HCT116 (cell line): ENCODE results near the gene ATP1B3. TPM values are rescaled to one million over a fixed set of nuclear protein-coding genes. Genes with fewer than 3 reads are reported as not detected.

Experiments
- ATAC-seq: fragments of 200-7000 bp; cut with Tn5 transposase; 2 replicates; pipeline ENCODE4 v1.9.1; 2020; ENCODE audit warnings: mild to moderate bottlenecking, moderate library complexity
- BruUV-seq: library from RNA; stranded (reverse); fragments of 400-500 nt; replicated peaks from 2 replicates; lab custom pipeline; 2021; lab: Mats Ljungman, UMichigan
- CTCF ChIA-PET: fragments of 300-600 bp; sonication (Branson Sonifier 250); formaldehyde crosslinking; loops from one replicate; lab custom pipeline; 2021; ENCODE audit warnings: antibody characterized with exemption; lab: Charles Lee
- POLR2A ChIA-PET: fragments of 300-600, 350-600 bp; sonication (Branson Sonifier 250); formaldehyde crosslinking; loops from one replicate; lab custom pipeline; 2021; ENCODE audit warnings: antibody characterized with exemption; lab: Charles Lee
- RAD21 ChIA-PET, 2 experiments: fragments of 300-600 bp; sonication (Branson Sonifier 250); formaldehyde crosslinking; loops; one replicate each; lab custom pipeline; 2023; ENCODE audit warnings: low total read pairs in 2 of 2; ENCODE audit not compliant: uncharacterized antibody in 2 of 2, unreplicated experiment in 2 of 2, low non-redundant PET in 1 of 2; lab: Charles Lee
- DNase-seq: peaks from one replicate; pipeline ENCODE4 v3.0.0-alpha.2; 2010; ENCODE audit warnings: low read depth, low spot score
- H2AFZ ChIP-seq: fragments of 200-600 bp; shearing (Covaris generic), sonication (generic); 2 replicates; pipeline ENCODE4 v1.6.1; 2017; ENCODE audit warnings: low read depth, mixed run types, mixed read lengths, antibody characterized with exemption, low read length; ENCODE audit not compliant: poor library complexity, severe bottlenecking
- H3K27ac ChIP-seq: 2 replicates; pipeline ENCODE4 v1.5.1; 2012; ENCODE audit warnings: low read depth, low read length
- H3K27me3 ChIP-seq: fragments of 200-600 bp; sonication (generic); 2 replicates; pipeline ENCODE4 v1.6.1; 2016; ENCODE audit warnings: mixed run types, low read length, mixed read lengths; ENCODE audit not compliant: insufficient read depth
- H3K36me3 ChIP-seq, 2 experiments: fragments of 200-500 bp in 1 of 2; fragments of 200-600 bp in 1 of 2; sonication (Bioruptor generic) in 1 of 2; sonication (generic) in 1 of 2; 2 replicates each; pipeline versions ENCODE4 v1.5.1 to v1.6.1; 2014 to 2016; ENCODE audit warnings: low read length in 2 of 2, inconsistent platforms in 1 of 2, mixed read lengths in 1 of 2, mixed run types in 1 of 2; ENCODE audit not compliant: insufficient read depth in 2 of 2, control insufficient read depth in 1 of 2
- H3K4me1 ChIP-seq, 2 experiments: fragments of 200-600 bp in 1 of 2; sonication (generic) in 1 of 2; 2 replicates each; pipeline versions ENCODE4 v1.5.1 to v1.6.1; 2012 to 2017; ENCODE audit warnings: low read length in 2 of 2, inconsistent platforms in 1 of 2, mild to moderate bottlenecking in 1 of 2, mixed read lengths in 1 of 2, mixed run types in 1 of 2, moderate library complexity in 1 of 2; ENCODE audit not compliant: insufficient read depth in 2 of 2, control insufficient read depth in 1 of 2
- H3K4me2 ChIP-seq: fragments of 200-600 bp; sonication (generic); 2 replicates; pipeline ENCODE4 v1.6.1; 2017; ENCODE audit warnings: mixed run types, low read length, mixed read lengths
- H3K4me3 ChIP-seq, 2 experiments: fragments of 200-600 bp in 1 of 2; sonication (generic) in 1 of 2; replicated peaks in 1 of 2; 2 replicates each; pipeline ENCODE4 v1.5.1; 2011 to 2016; ENCODE audit warnings: low read length in 2 of 2, control low read depth in 1 of 2, low read depth in 1 of 2, mild to moderate bottlenecking in 1 of 2, mixed read lengths in 1 of 2, mixed run types in 1 of 2
- H3K79me2 ChIP-seq: fragments of 200-600 bp; sonication (generic); 2 replicates; pipeline ENCODE4 v1.6.1; 2017; ENCODE audit warnings: mild to moderate bottlenecking, mixed run types, low read length, moderate library complexity, mixed read lengths; ENCODE audit not compliant: insufficient read depth
- H3K9ac ChIP-seq: fragments of 200-600 bp; sonication (generic); 2 replicates; pipeline ENCODE4 v1.6.1; 2016; ENCODE audit warnings: low read length, mixed read lengths
- H3K9me2 ChIP-seq: fragments of 200-600 bp; sonication (generic), shearing (Covaris generic); 2 replicates; pipeline ENCODE4 v1.6.1; 2017; ENCODE audit warnings: mixed run types, mild to moderate bottlenecking, moderate library complexity; ENCODE audit not compliant: insufficient read depth
- H3K9me3 ChIP-seq, 2 experiments: fragments of 200-500 bp in 1 of 2; fragments of 200-600 bp in 1 of 2; sonication (Bioruptor generic) in 1 of 2; sonication (generic) in 1 of 2; 2 replicates each; pipeline ENCODE4 v1.6.1; 2014 to 2017; ENCODE audit warnings: low read length in 2 of 2, mixed read lengths in 2 of 2, inconsistent platforms in 1 of 2, low read depth in 1 of 2, mild to moderate bottlenecking in 1 of 2, mixed run types in 1 of 2, moderate library complexity in 1 of 2; ENCODE audit not compliant: control insufficient read depth in 1 of 2, insufficient read depth in 1 of 2
- H4K20me1 ChIP-seq: fragments of 200-600 bp; sonication (generic), shearing (Covaris generic); 2 replicates; pipeline ENCODE4 v1.6.1; 2017; ENCODE audit warnings: mixed run types, mild to moderate bottlenecking, moderate library complexity; ENCODE audit not compliant: insufficient read depth
- CBX3 ChIP-seq: IDR thresholded peaks from 2 replicates; pipeline ENCODE4 v1.6.1; 2012; ENCODE audit warnings: low read depth
- EZH2 ChIP-seq: fragments of 200-600 bp; sonication (generic); IDR thresholded peaks from 2 replicates; pipeline ENCODE4 v1.6.1; 2017; ENCODE audit warnings: antibody characterized with exemption, mixed run types
- EZH2phosphoT487 ChIP-seq: fragments of 200-600 bp; IDR thresholded peaks from 2 replicates; pipeline ENCODE4 v1.6.1; 2018; ENCODE audit warnings: antibody characterized with exemption, borderline replicate concordance
- FOSL1 ChIP-seq: IDR thresholded peaks from 2 replicates; pipeline ENCODE4 v1.6.1; 2012; ENCODE audit warnings: low read depth
- RAD21 ChIP-seq: IDR thresholded peaks from 2 replicates; pipeline ENCODE4 v1.6.1; 2012; ENCODE audit warnings: low read depth, mild to moderate bottlenecking
- SIN3A ChIP-seq: IDR thresholded peaks from 2 replicates; pipeline ENCODE4 v1.6.1; 2012; ENCODE audit warnings: low read depth
- SRF ChIP-seq: IDR thresholded peaks from 2 replicates; pipeline ENCODE4 v1.6.1; 2012; ENCODE audit warnings: low read depth
- ZNF274 ChIP-seq: fragments of 200-500 bp; sonication (Bioruptor generic); IDR thresholded peaks from 2 replicates; pipeline ENCODE4 v1.6.1; 2014; ENCODE audit warnings: mild to moderate bottlenecking, low read depth, low read length, inconsistent platforms
- intact Hi-C: fragments of 100-400 bp; cut with micrococcal nuclease; formaldehyde crosslinking; loops from 2 replicates; pipeline ENCODE4 v1.10.0; 2022
- total RNA-seq: library from RNA; stranded (reverse); gene quantifications from one replicate; pipeline ENCODE4 v1.2.1, GENCODE V29; 2021; ENCODE audit not compliant: unreplicated experiment
- TF ChIP-seq, protein P1 (sequence below), 3 experiments: fragments of 200-600 bp in 1 of 3; sonication (generic) in 1 of 3; IDR thresholded peaks in 2 of 3; conservative IDR thresholded peaks in 1 of 3; 2 replicates each; pipeline ENCODE4 v1.5.1; 2012 to 2017; ENCODE audit warnings: low read depth in 2 of 3, low read length in 2 of 3, antibody characterized with exemption in 1 of 3, borderline replicate concordance in 1 of 3, control low read depth in 1 of 3, mild to moderate bottlenecking in 1 of 3, mixed read lengths in 1 of 3, mixed run types in 1 of 3, moderate library complexity in 1 of 3; ENCODE audit not compliant: insufficient read depth in 1 of 3
- TF ChIP-seq, protein P2 (sequence below): IDR thresholded peaks from 2 replicates; pipeline ENCODE4 v1.6.1; 2012
- TF ChIP-seq, protein P3 (sequence below): IDR thresholded peaks from 2 replicates; pipeline ENCODE4 v1.6.1; 2012

Gene ATP1B3
- total RNA-seq, 1 experiment from 2014 or later, result 147 TPM

DNA sequence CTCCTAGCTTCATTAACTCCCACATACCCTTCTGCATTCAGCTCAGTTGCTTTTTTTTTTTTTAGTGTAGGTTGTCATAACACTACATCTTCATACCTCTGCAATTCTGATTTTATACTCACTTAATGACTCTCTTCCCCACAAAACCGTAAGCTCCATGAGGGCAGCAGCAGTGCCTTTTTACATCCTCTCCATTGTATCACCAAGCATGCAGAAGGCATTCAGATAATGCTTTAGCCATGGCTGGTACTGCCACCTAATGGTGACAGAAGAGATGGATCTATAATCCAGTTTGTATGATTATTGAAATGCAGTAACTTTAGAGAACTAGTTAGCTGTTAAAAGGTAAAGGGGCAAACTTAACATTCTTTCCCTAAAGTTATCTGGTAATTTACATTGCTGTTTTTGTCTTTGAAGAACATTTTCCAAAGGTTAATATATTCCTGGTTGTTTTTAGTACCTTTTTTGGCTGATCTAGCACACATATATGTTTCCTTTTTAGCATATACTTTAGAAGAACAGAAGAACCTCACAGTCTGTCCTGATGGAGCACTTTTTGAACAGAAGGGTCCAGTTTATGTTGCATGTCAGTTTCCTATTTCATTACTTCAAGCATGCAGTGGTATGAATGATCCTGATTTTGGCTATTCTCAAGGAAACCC lies 36.8 kb downstream of the ATP1B3 start:
- RAD21 ChIA-PET, result no interaction called here
- Histone ChIP-seq H3K9me2 (no peaks in the 10 kb centered on the region), H3K9ac (no peak overlapping the region), H3K27me3 (no peaks in the 10 kb centered on the region), H3K27ac (no peak overlapping the region), H3K36me3 (peaks cover 46 to 57% of the 10 kb centered on the region in 2 experiments), H3K9me3 (no peaks in the 10 kb centered on the region), H3K4me3 (no peak overlapping the region), H2AFZ (no peak overlapping the region), H4K20me1 (no peaks in the 10 kb centered on the region), H3K79me2 (peaks cover 38% of the 10 kb centered on the region), H3K4me1 (no peaks in the 10 kb centered on the region), H3K4me2 (no peak overlapping the region)
- intact Hi-C loops, result loop anchor here (1.0 to 10.0 kb wide), 3 partner anchors 175 to 336 kb away; partner anchors contain the start of gene RNF7
- CTCF ChIA-PET, result interaction anchor here (0.7 to 1.3 kb wide), 3 partner anchors 13 to 448 kb away, joined by 3 read pairs; no protein-coding TSS in a partner anchor
- POLR2A ChIA-PET, result interaction anchor here (0.6 kb wide), 1 partner anchor 329 kb away, joined by 3 read pairs; no protein-coding TSS in a partner anchor
- BruUV-seq, result no TSS peak
- DNase-seq (peak; percentile 34), ATAC-seq (peak; percentile 75)
- peak; percentile 81; the same call in 1 of the 2 replicates for TF ChIP-seq CBX3
- TF ChIP-seq, protein P1, sequence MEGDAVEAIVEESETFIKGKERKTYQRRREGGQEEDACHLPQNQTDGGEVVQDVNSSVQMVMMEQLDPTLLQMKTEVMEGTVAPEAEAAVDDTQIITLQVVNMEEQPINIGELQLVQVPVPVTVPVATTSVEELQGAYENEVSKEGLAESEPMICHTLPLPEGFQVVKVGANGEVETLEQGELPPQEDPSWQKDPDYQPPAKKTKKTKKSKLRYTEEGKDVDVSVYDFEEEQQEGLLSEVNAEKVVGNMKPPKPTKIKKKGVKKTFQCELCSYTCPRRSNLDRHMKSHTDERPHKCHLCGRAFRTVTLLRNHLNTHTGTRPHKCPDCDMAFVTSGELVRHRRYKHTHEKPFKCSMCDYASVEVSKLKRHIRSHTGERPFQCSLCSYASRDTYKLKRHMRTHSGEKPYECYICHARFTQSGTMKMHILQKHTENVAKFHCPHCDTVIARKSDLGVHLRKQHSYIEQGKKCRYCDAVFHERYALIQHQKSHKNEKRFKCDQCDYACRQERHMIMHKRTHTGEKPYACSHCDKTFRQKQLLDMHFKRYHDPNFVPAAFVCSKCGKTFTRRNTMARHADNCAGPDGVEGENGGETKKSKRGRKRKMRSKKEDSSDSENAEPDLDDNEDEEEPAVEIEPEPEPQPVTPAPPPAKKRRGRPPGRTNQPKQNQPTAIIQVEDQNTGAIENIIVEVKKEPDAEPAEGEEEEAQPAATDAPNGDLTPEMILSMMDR (IDR thresholded peaks at IDR 0.05 in 2 of 3, conservative IDR thresholded peaks at IDR 0.05 in 1 of 3; ENCODE audit: borderline replicate concordance in 1 of 3, insufficient read depth in 1 of 3, low read depth in 2 of 3, low read length in 2 of 3), result peak; percentile 57 to 75 (median 67); a peak in 5 of 6 replicates
- TF ChIP-seq EZH2phosphoT487, result no peak
- TF ChIP-seq, protein P2, sequence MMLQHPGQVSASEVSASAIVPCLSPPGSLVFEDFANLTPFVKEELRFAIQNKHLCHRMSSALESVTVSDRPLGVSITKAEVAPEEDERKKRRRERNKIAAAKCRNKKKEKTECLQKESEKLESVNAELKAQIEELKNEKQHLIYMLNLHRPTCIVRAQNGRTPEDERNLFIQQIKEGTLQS, result no peak
- TF ChIP-seq, protein P3, sequence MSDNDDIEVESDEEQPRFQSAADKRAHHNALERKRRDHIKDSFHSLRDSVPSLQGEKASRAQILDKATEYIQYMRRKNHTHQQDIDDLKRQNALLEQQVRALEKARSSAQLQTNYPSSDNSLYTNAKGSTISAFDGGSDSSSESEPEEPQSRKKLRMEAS, result no peak
- TF ChIP-seq ZNF274, result no peak
- TF ChIP-seq EZH2, result no peak
- no peak for TF ChIP-seq SIN3A
- no peak for TF ChIP-seq SRF
- peak; percentile 74 for TF ChIP-seq RAD21
- no peak for TF ChIP-seq FOSL1
